GM23338 (cell line): ENCODE measurements around the gene ZNF628. TPM values are rescaled to one million over a fixed set of nuclear protein-coding genes. Genes with fewer than 3 reads are reported as not detected.

Experiments
- ATAC-seq: fragments of 200-7000 bp; cut with Tn5 transposase; 3 replicates; pipeline ENCODE4 v1.9.1; 2020
- DNase-seq: peaks from one replicate; pipeline ENCODE4 v3.0.0-alpha.2; 2015; ENCODE audit warnings: low spot score
- H2AFZ ChIP-seq: fragments of 200-600 bp; sonication (generic); 2 replicates; pipeline ENCODE4 v1.8.0; 2016; ENCODE audit warnings: antibody characterized with exemption, mild to moderate bottlenecking, moderate library complexity
- H3F3A ChIP-seq: fragments of 200-600 bp; sonication (generic); replicated peaks from 2 replicates; pipeline ENCODE4 v1.8.0; 2017; ENCODE audit warnings: antibody characterized with exemption, mixed run types, low read depth
- H3K27ac ChIP-seq: fragments of 200-600 bp; sonication (generic); 2 replicates; pipeline ENCODE4 v1.6.1; 2016; ENCODE audit warnings: low read depth
- H3K27me3 ChIP-seq: fragments of 200-600 bp; sonication (generic); 2 replicates; pipeline ENCODE4 v1.8.0; 2016; ENCODE audit warnings: mild to moderate bottlenecking, mixed run types, moderate library complexity; ENCODE audit not compliant: insufficient read depth
- H3K36me3 ChIP-seq: fragments of 200-600 bp; sonication (generic); 2 replicates; pipeline ENCODE4 v1.8.0; 2016; ENCODE audit warnings: mild to moderate bottlenecking; ENCODE audit not compliant: insufficient read depth
- H3K4me1 ChIP-seq: fragments of 200-600 bp; sonication (generic); 2 replicates; pipeline ENCODE4 v1.8.0; 2016; ENCODE audit warnings: mild to moderate bottlenecking, moderate library complexity; ENCODE audit not compliant: insufficient read depth
- H3K4me2 ChIP-seq: fragments of 200-600 bp; sonication (generic); 2 replicates; pipeline ENCODE4 v1.7.1; 2017; ENCODE audit warnings: mixed run types
- H3K4me3 ChIP-seq: fragments of 200-600 bp; sonication (generic); 2 replicates; pipeline ENCODE4 v1.6.1; 2016; ENCODE audit warnings: mixed run types
- H3K79me2 ChIP-seq: fragments of 200-600 bp; sonication (generic); replicated peaks from 2 replicates; pipeline ENCODE4 v1.8.0; 2017; ENCODE audit warnings: mild to moderate bottlenecking; ENCODE audit not compliant: insufficient read depth
- H3K9me2 ChIP-seq: fragments of 200-600 bp; sonication (generic); 2 replicates; pipeline ENCODE4 v1.8.0; 2017; ENCODE audit not compliant: insufficient read depth
- H4K20me1 ChIP-seq: fragments of 200-600 bp; sonication (generic); replicated peaks from 2 replicates; pipeline ENCODE4 v1.8.0; 2017; ENCODE audit warnings: mild to moderate bottlenecking; ENCODE audit not compliant: insufficient read depth
- H3K27ac Mint-ChIP-seq: 2 replicates; pipeline ENCODE4 v1.8.0; 2020; ENCODE audit warnings: inconsistent platforms, mild to moderate bottlenecking, moderate library complexity, mixed read lengths
- H3K27me3 Mint-ChIP-seq: 3 replicates; pipeline ENCODE4 v1.8.0; 2022; ENCODE audit warnings: low read depth, mild to moderate bottlenecking, moderate library complexity, mixed read lengths, inconsistent platforms; ENCODE audit not compliant: insufficient read depth, poor library complexity
- H3K36me3 Mint-ChIP-seq: 3 replicates; pipeline ENCODE4 v1.8.0; 2021; ENCODE audit warnings: low read depth, mild to moderate bottlenecking, inconsistent platforms, moderate library complexity, mixed read lengths
- H3K4me1 Mint-ChIP-seq: 3 replicates; pipeline ENCODE4 v1.8.0; 2020; ENCODE audit warnings: mild to moderate bottlenecking, inconsistent platforms, mixed read lengths
- H3K4me3 Mint-ChIP-seq: 3 replicates; pipeline ENCODE4 v1.8.0; 2021; ENCODE audit warnings: moderate library complexity, mild to moderate bottlenecking, inconsistent platforms, mixed read lengths
- H3K9me3 Mint-ChIP-seq: 3 replicates; pipeline ENCODE4 v1.8.0; 2020; ENCODE audit warnings: moderate library complexity, mild to moderate bottlenecking, inconsistent platforms, mixed read lengths
- CREB1 ChIP-seq: fragments of 250-450 bp; sonication (Bioruptor Pico); IDR thresholded peaks from 2 replicates; pipeline ENCODE4 v1.5.0; 2020; ENCODE audit warnings: low read depth, mild to moderate bottlenecking, moderate library complexity
- ETS1 ChIP-seq: IDR thresholded peaks from 2 replicates; pipeline ENCODE4 v1.6.1; 2016; ENCODE audit warnings: antibody characterized with exemption
- EZH2 ChIP-seq: fragments of 200-600 bp; sonication (generic); IDR thresholded peaks from one replicate; pipeline ENCODE4 v1.8.0; 2017; ENCODE audit warnings: antibody characterized with exemption, mild to moderate bottlenecking, low read depth; ENCODE audit not compliant: unreplicated experiment
- EZH2phosphoT487 ChIP-seq: fragments of 200-600 bp; sonication (generic); IDR thresholded peaks from one replicate; pipeline ENCODE4 v1.8.1; 2018; ENCODE audit warnings: antibody characterized with exemption; ENCODE audit not compliant: unreplicated experiment
- JUNB ChIP-seq: IDR thresholded peaks from one replicate; pipeline ENCODE4 v1.6.1; 2016; ENCODE audit warnings: antibody characterized with exemption; ENCODE audit not compliant: unreplicated experiment
- NANOG ChIP-seq: IDR thresholded peaks from 2 replicates; pipeline ENCODE4 v1.6.1; 2016; ENCODE audit warnings: antibody characterized with exemption, borderline replicate concordance
- POLR2AphosphoS5 ChIP-seq: IDR thresholded peaks from 2 replicates; pipeline ENCODE4 v1.6.1; 2016; ENCODE audit warnings: antibody characterized with exemption, low read depth
- STAT1 ChIP-seq: IDR thresholded peaks from one replicate; pipeline ENCODE4 v1.6.1; 2016; ENCODE audit warnings: antibody characterized with exemption; ENCODE audit not compliant: unreplicated experiment
- ZNF114 ChIP-seq: fragments of 250-450 bp; sonication (Bioruptor Pico); IDR thresholded peaks from 2 replicates; pipeline ENCODE4 v1.5.0; 2020; ENCODE audit warnings: mild to moderate bottlenecking, moderate library complexity
- ZNF331 ChIP-seq: fragments of 250-450 bp; sonication (Bioruptor Pico); IDR thresholded peaks from 2 replicates; pipeline ENCODE4 v1.5.0; 2020; ENCODE audit warnings: low read depth, mild to moderate bottlenecking, moderate library complexity
- ZNF462 ChIP-seq: fragments of 250-450 bp; sonication (Bioruptor Pico); IDR thresholded peaks from 2 replicates; pipeline ENCODE4 v1.5.0; 2020; ENCODE audit warnings: mild to moderate bottlenecking, moderate library complexity
- polyA plus RNA-seq: library from polyadenylated mRNA; unstranded; fragments of >200 nt; fragmentation: Nextera tagmentation; extraction: Ambion mirVana; gene quantifications from 2 replicates; pipeline ENCODE4 v1.2.1, GENCODE V29; 2016
- total RNA-seq: library from RNA; depleted of rRNA; stranded (reverse); fragments of >200 nt; shearing (Covaris generic); gene quantifications from 2 replicates; pipeline ENCODE4 v1.2.3, GENCODE V29; 2014
- TF ChIP-seq, protein P1 (sequence below): IDR thresholded peaks from one replicate; pipeline ENCODE4 v1.6.1; 2018; ENCODE audit warnings: antibody characterized with exemption; ENCODE audit not compliant: unreplicated experiment
- TF ChIP-seq, protein P2 (sequence below), 2 experiments: fragments of 200-600 bp in 1 of 2; sonication (generic) in 1 of 2; conservative IDR thresholded peaks; 2 replicates each; pipeline versions ENCODE4 v1.5.1 to v1.6.1; 2016 to 2017; ENCODE audit warnings: antibody characterized with exemption in 2 of 2, low read depth in 2 of 2, mild to moderate bottlenecking in 2 of 2, moderate library complexity in 1 of 2

Gene ZNF628
- total and polyA plus RNA-seq, 2 experiments from 2014 or later: 4.9 to 10.7 TPM

- Mint-ChIP-seq H3K27me3 (peaks cover 21% of the 10 kb centered on the region), H3K4me3 (no peak overlapping the region), H3K9me3 (peaks cover 3% of the 10 kb centered on the region; the same call in 1 of the 3 replicates), H3K4me1 (peaks cover 29% of the 10 kb centered on the region), H3K27ac (0 out of 2 replicates have a peak overlapping the region, but pooled peaks have one; percentile 14), H3K36me3 (peaks cover 2% of the 10 kb centered on the region; the same call in 1 of the 3 replicates)
- no peak overlapping the region for H3K4me3 ChIP-seq
- no peak overlapping the region; the same call in none of the 2 replicates for H3K4me2 ChIP-seq
- TF ChIP-seq NANOG: no peak
- no peak for TF ChIP-seq EZH2
- no peak for TF ChIP-seq STAT1
- no peak for TF ChIP-seq CREB1 (CRISPR knock-in tag)
- no peak for TF ChIP-seq ZNF462 (CRISPR knock-in tag)
- TF ChIP-seq ZNF331 (CRISPR knock-in tag): no peak
- TF ChIP-seq ETS1: no peak
- TF ChIP-seq JUNB: no peak
- no peak for TF ChIP-seq EZH2phosphoT487
- TF ChIP-seq POLR2AphosphoS5: no peak
- TF ChIP-seq, protein P1, sequence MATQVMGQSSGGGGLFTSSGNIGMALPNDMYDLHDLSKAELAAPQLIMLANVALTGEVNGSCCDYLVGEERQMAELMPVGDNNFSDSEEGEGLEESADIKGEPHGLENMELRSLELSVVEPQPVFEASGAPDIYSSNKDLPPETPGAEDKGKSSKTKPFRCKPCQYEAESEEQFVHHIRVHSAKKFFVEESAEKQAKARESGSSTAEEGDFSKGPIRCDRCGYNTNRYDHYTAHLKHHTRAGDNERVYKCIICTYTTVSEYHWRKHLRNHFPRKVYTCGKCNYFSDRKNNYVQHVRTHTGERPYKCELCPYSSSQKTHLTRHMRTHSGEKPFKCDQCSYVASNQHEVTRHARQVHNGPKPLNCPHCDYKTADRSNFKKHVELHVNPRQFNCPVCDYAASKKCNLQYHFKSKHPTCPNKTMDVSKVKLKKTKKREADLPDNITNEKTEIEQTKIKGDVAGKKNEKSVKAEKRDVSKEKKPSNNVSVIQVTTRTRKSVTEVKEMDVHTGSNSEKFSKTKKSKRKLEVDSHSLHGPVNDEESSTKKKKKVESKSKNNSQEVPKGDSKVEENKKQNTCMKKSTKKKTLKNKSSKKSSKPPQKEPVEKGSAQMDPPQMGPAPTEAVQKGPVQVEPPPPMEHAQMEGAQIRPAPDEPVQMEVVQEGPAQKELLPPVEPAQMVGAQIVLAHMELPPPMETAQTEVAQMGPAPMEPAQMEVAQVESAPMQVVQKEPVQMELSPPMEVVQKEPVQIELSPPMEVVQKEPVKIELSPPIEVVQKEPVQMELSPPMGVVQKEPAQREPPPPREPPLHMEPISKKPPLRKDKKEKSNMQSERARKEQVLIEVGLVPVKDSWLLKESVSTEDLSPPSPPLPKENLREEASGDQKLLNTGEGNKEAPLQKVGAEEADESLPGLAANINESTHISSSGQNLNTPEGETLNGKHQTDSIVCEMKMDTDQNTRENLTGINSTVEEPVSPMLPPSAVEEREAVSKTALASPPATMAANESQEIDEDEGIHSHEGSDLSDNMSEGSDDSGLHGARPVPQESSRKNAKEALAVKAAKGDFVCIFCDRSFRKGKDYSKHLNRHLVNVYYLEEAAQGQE: no peak
- no peak for TF ChIP-seq ZNF114 (CRISPR knock-in tag)
- TF ChIP-seq, protein P2, sequence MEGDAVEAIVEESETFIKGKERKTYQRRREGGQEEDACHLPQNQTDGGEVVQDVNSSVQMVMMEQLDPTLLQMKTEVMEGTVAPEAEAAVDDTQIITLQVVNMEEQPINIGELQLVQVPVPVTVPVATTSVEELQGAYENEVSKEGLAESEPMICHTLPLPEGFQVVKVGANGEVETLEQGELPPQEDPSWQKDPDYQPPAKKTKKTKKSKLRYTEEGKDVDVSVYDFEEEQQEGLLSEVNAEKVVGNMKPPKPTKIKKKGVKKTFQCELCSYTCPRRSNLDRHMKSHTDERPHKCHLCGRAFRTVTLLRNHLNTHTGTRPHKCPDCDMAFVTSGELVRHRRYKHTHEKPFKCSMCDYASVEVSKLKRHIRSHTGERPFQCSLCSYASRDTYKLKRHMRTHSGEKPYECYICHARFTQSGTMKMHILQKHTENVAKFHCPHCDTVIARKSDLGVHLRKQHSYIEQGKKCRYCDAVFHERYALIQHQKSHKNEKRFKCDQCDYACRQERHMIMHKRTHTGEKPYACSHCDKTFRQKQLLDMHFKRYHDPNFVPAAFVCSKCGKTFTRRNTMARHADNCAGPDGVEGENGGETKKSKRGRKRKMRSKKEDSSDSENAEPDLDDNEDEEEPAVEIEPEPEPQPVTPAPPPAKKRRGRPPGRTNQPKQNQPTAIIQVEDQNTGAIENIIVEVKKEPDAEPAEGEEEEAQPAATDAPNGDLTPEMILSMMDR (conservative IDR thresholded peaks at IDR 0.05; ENCODE audit: low read depth in 2 of 2): no peak
- ATAC-seq: no peak
- H3F3A ChIP-seq: peaks cover 24% of the 10 kb centered on the region; the same call in 1 of the 2 replicates
- H3K4me1 ChIP-seq: peaks cover 22% of the 10 kb centered on the region
- H3K27me3 ChIP-seq: no peaks in the 10 kb centered on the region
- no peaks in the 10 kb centered on the region; the same call in 1 of the 2 replicates for H4K20me1 ChIP-seq
- no peak for DNase-seq
- no peak overlapping the region for H3K27ac ChIP-seq
- no peaks in the 10 kb centered on the region for H3K9me2 ChIP-seq
- no peak overlapping the region for H2AFZ ChIP-seq
- H3K36me3 ChIP-seq: no peaks in the 10 kb centered on the region
- H3K79me2 ChIP-seq: peaks cover 19% of the 10 kb centered on the region
Measured at GRCh38 chr19:55463583-55464031, 12.8 kb upstream of the ZNF628 start.
